ENCODE results near the gene ALG14.
"Not testable (repeated sequence)": the region's sequence is repeated elsewhere in the genome, so short reads cannot be mapped to it uniquely, and the experiment has no call there.

Gene ALG14

GRCh38 chr1:94953746-94954145 lies 119.0 kb downstream of the ALG14 start:
- DNase-seq (ENCODE audit: low read depth): no peak

GRCh38 chr1:94953107-94953506 lies 119.6 kb downstream of the ALG14 start:
- DNase-seq (ENCODE audit: low read depth): no peak

GRCh38 chr1:94952539-94952938 lies 120.2 kb downstream of the ALG14 start:
- DNase-seq (ENCODE audit: low read depth): no peak

GRCh38 chr1:94951509-94952208 lies 121.1 kb downstream of the ALG14 start:
- no peak for DNase-seq (ENCODE audit: low read depth)

GRCh38 chr1:94951046-94951445 lies 121.7 kb downstream of the ALG14 start:
- DNase-seq (ENCODE audit: low read depth): no peak

- DNase-seq (ENCODE audit: low read depth): no peak
Observed at GRCh38 chr1:94949681-94950661, 122.8 kb downstream of the ALG14 start.

- DNase-seq (ENCODE audit: low read depth): no peak
Observed at GRCh38 chr1:94947437-94947836, 125.3 kb downstream of the ALG14 start.

- DNase-seq (ENCODE audit: low read depth): no peak
Observed at GRCh38 chr1:94946886-94947285, 125.9 kb downstream of the ALG14 start.

GRCh38 chr1:94942171-94943128 lies 130.3 kb downstream of the ALG14 start:
- no peak for DNase-seq (ENCODE audit: low read depth)

GRCh38 chr1:94941480-94941879 lies 131.3 kb downstream of the ALG14 start:
- not testable (repeated sequence) for DNase-seq (ENCODE audit: low read depth)

- DNase-seq (ENCODE audit: low read depth): no peak
Observed at GRCh38 chr1:94940738-94941137, 132.0 kb downstream of the ALG14 start.

- DNase-seq (ENCODE audit: low read depth): no peak
Observed at GRCh38 chr1:94937820-94938219, 134.9 kb downstream of the ALG14 start.

GRCh38 chr1:94936861-94937620 lies 135.7 kb downstream of the ALG14 start:
- DNase-seq (ENCODE audit: low read depth): no peak

GRCh38 chr1:94935476-94935875 lies 137.3 kb downstream of the ALG14 start:
- DNase-seq (ENCODE audit: low read depth): no peak

GRCh38 chr1:94935034-94935433 lies 137.7 kb downstream of the ALG14 start:
- DNase-seq (ENCODE audit: low read depth): no peak

- no peak for DNase-seq (ENCODE audit: low read depth)
Observed at GRCh38 chr1:94934551-94934950, 138.2 kb downstream of the ALG14 start.

- no peak for DNase-seq (ENCODE audit: low read depth)
Observed at GRCh38 chr1:94931254-94931841, 141.4 kb downstream of the ALG14 start.

GRCh38 chr1:94929351-94930217 lies 143.2 kb downstream of the ALG14 start:
- no peak for DNase-seq (ENCODE audit: low read depth)

GRCh38 chr1:94928293-94928939 lies 144.3 kb downstream of the ALG14 start:
- DNase-seq (ENCODE audit: low read depth): no peak
